ENCODE results near the gene PRKAG2.

- TF ChIP-seq GATA3 (IDR thresholded peaks at IDR 0.05; ENCODE audit: low read depth, low read length) (no peak), GATA2 (IDR thresholded peaks at IDR 0.05; ENCODE audit: low read depth, low read length) (no peak)
Observed at GRCh38 chr7:151852486-151853396, 24.2 kb downstream of the PRKAG2 start.

All from SH-SY5Y (cell line).